Tongue (tissue), 2 donors: ENCODE data around the gene BCAS4. TPM values are rescaled to one million over a fixed set of nuclear protein-coding genes. Genes with fewer than 3 reads are reported as not detected.
A peak's percentile ranks its signal among the peaks of the same experiment; 100 is the strongest.

Source experiments
- DNase-seq: peaks from one replicate; pipeline ENCODE4 v3.0.0-alpha.2; 2015
- total RNA-seq: library from RNA; depleted of rRNA; stranded (reverse); fragments of >200 nt; gene quantifications from one replicate; pipeline ENCODE4 v1.2.3, GENCODE V29; 2014

Gene BCAS4
- total RNA-seq, 1 donor from 2014 or later, result 1.0 TPM

DNA sequence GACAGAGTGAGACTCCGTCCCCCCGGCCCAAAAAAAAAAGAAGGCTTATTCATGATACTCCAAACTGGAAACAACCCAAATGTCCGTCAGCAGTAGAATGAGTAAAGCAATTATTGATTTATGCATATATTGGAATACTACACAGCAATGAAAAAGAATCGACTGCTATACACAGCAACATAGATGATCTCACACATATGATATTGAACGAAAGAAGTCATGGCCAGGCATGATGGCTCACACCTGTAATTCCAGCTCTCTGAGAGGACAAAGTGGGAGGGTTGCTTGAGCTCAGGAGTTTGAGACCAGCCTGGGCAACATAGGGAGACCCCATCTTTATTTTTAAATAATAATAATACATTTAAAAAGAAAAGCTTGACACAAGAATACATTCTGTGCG lies 28.5 kb downstream of the BCAS4 start:
- DNase-seq, result no peak

DNA sequence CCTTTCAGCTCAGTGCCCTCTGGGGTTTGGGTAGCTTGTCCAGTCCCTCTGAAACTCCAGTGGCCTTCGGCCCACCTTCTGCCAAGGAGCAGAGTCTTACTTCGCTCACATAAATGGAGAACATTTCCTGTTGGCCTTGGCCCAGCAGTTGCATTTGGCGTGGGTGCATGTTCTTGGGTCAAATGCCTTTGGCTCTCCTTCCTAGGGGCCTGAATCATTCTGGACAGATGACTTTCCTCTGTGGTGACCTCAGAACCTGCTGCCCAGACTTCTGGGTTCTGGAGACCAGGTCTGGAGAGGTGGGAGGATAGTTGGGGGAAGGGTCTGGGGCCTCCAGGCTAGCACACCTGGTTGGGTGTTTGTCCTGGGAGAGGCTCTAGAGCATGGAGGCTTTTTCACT lies 29.3 kb downstream of the BCAS4 start:
- no peak for DNase-seq

DNA sequence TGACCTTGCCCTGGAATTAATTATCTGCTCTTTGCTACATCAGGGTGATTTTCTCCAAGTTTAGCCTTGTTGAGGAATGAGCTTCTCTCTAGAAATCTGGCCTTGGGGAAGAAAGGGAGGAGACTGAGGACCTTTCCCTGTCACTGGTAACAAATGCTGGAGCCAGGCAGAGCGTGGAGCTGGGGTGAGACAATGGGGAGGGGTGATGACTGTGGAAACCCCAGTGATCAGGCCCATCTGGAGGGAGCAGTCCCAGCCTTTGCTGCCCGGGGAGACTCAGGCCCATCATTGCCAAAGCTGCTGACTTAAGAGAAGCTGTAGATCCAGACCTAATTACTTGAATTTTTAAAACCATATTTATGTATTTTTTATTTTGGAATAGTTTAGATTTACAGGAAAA lies 31.3 kb downstream of the BCAS4 start:
- no peak for DNase-seq

DNA sequence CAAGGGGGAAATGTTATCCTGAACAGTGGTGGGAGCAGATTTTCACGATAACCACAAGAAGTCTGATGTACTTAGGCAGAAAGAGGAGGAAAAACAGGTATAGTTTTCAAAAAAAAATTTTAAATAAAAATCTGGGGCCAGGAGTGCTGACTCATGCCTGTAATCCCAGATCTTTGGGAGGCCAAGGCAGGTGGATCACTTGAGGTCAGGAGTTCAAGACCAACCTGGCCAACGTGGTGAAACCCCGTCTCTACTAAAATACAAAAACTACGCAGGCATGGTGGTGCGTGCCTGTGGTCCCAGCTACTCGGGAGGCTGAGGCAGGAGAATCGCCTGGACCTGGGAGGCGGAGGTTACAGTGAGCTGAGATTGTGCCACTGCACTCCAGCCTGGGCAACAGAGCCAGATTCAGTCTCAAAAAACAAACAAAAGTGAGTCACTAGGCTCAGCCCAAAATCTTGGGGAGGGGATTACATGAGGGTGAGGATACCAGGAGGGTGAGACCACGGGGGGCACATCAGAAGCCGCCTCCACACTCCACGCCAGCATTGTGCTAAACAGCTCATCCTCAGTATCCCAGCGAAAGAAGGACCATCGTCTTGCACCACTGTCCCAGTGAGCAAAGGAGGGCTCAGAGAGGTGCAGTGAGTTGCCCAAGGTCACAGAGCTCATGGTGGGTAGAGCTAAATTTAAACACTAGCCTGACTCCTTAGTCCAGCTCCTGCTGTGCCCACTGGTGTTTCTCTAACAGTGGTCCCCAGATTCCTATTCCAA lies 33.7 kb downstream of the BCAS4 start:
- no peak for DNase-seq

DNA sequence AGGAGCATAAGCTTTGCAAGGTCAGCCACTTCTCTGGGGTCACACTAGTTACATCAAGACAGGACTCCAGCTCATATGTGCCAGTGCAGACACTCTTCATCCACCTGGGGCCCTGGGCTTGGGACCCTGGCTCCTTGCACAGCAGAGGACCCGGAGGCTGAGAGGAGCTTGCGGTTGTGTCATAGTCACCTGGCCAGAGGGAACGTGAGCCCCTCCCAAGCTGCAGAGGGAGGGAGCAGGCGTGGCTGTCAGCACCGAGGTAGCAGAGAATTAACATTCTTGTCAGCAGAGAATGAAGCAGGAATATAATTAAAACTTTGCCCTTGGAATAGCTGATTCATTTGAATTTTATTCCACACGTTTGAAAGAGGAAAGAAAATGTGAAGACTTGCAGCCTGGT lies 36.8 kb downstream of the BCAS4 start:
- no peak for DNase-seq

DNA sequence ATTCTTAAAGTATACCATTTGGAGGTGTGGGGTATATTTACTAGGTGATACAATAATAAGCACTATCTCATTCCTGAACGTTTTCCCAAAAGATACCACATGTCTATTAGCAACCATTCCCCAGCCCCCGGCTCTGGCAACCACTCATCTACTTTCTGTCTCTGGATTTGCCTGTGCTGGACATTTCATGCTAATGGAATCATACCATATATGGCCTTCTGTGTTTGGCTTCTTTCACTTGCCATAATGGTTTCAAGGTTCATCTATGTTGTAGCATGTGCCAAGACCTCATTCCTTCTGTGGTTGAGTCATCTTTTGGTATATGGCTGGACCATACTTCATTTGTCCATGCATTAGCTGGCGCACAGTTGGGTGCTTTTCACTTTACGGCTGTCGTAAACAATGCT lies 39.7 kb downstream of the BCAS4 start:
- DNase-seq, result no peak

DNA sequence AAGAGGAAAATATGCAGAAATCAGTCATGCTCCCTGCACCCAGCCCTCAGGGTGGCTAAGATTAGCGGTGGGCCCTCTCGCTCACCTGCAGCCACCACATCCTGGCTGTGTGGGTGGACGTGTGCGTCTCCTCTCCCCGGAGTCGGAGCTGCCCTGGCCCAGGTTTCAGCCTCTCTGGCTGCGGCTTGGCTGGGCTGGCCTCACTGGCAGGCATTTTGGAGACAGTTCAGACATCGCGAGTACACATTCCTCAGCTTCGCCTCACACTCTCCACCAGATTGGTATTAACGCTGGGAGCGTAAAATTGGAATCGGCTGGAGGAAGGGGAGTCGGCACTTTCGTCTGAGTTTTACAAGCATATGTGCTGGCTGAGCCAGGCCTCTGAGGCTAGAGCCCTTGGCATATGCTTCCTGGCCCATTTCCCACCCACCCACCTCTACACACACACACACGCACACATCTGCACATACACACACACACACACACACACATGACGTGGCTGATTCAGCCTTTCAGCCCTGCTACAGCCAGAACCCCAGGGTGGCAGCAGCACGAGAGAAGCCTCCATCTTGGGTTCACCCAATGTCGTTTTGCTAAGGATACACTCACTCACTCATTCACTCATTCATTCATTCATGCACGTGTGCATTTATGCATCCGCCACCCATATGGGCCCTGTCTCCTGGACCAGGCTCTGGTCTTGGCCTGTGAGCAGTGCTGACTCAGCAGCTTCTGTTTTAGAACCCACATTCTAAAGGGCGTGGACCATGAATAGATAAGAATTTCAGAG lies 42.9 kb downstream of the BCAS4 start:
- peak; percentile 83 for DNase-seq

DNA sequence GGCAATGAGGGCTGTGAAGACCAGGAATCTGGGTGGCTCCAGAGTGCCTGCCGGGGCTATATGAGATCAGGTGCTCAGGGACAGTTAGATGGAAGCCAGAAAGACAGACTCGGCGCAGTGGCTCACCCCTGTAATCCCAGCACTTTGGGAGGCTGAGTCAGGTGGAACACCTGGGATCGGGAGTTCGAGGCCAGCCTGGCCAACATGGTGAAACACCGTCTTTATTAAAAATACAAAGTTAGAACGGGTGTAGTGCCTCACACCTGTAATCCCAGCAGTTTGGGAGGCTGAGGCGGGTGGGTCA lies 43.4 kb downstream of the BCAS4 start:
- DNase-seq, result no peak

DNA sequence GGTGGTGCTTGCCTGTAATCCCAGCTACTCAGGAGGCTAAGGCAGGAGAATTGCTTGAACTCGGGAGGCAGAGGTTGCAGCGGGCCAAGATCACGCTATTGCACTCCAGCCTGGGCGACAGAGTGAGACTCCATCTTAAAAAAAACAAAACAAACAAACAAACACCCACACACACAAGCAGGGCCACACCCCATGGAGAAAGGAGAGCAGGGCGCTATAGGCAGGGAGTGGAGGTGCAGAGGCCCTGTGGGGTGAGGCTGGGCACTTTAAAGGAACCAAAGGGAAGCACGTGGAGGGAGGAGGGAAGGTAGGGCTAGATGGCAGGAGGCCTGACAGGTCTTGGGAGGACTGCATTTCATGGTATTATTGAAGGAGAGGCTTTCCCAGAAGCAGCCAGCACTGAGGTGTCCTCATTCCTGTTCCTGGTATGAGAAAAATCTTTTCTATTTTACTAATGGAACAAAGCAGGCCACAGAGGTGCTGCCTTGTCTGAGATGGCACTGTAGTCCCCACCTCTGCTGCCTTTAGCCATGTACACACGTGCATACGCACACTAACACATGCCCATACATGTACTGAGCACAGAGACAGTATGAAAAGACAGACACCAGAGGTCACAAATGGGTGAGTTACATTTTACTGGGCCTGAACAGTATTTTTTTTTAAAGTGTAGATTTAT lies 44.0 kb downstream of the BCAS4 start:
- DNase-seq, result no peak

DNA sequence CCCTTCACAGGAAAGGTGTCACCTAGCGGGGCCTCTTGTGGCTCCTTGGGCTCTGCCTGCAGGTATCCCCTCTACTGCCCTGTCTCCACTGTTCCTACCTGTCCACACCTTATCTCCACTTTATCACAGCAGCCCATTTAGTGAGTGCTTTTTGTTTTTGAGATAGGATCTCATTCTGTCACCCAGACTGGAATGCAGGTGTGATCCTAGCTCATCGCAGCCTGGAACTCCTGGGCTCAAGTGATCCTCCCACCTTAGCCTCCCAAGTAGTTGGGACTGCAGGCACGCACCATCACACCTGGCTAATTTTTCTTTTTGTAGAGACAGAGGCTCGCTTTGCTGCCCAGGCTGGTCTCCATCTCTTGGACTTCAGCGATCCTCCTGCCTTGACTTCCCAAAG lies 48.0 kb downstream of the BCAS4 start:
- DNase-seq, result no peak

DNA sequence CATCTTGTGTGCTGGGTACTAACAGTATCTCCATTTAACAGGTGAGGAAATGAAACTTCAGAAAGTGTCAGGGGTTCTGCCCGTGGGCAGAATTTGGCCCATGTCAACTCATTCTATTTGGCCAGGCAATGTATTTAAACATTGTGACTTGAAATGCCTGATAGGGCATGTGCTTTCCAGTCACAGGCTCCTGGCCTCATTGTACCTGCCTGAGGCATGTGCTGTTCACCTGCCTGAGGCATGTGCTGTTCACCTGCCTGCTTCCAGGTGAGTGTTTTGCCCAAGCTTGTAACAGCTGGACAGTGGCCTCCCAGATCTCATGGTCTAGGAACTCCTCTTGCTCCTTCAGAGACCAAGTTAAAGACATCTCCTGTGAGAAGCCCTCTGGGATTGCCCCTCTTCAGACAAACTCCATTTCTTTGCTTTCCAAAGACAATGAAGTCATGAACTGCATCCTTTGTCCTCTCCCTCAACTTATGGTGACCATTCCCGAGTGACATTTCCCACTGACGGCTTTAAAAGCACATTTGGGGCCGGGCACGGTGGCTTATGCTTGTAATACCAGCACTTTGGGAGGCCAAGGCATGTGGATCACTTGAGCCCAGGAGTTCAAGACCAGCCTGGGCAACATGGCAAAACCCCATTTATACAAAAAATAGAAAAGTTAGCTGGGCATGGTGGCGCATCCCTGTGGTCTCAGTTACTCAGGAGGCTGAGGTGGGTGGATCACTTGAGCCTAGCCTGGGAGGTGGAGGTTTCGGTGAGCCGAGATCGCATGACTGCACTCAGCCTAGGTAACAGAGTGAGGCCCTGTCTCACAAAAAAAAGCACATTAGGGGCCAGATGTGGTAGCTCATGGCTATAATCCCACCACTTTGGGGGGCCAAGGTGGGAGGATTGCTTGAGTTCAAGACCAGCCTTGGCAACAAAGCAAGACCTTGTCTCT lies 48.7 kb downstream of the BCAS4 start:
- no peak for DNase-seq

DNA sequence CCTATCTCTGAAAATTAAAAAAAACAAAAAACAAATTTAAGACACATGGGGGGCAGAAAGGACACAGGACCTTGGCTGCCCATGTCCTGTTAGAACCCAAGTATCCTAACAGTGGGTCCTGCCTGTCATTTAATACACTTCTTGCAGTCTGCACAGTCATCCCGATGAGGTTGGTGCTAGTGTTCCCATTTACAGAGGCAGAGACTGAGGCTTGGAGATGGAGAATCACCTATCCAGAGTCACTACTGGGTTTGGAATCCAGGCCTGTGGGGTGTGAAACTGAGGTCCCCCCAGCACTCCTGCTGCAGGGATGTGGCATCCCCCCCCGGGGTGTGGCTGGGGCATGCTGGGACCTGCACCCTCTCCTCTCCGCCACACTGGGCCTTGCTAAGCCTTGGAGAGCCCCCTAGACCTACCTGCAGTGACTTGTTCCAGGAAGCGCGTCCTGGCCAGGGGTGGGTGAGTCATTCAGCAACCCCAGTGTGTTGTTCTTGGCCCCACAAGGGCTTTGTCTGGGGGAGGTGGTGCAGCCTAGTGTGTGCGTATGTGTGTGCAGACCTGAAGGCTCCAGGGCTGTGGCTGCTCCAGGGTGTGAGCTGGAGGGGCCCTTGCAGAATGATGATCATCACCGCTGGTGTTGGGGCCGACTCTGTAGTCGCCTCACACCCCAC lies 49.7 kb downstream of the BCAS4 start:
- peak; percentile 48 for DNase-seq

DNA sequence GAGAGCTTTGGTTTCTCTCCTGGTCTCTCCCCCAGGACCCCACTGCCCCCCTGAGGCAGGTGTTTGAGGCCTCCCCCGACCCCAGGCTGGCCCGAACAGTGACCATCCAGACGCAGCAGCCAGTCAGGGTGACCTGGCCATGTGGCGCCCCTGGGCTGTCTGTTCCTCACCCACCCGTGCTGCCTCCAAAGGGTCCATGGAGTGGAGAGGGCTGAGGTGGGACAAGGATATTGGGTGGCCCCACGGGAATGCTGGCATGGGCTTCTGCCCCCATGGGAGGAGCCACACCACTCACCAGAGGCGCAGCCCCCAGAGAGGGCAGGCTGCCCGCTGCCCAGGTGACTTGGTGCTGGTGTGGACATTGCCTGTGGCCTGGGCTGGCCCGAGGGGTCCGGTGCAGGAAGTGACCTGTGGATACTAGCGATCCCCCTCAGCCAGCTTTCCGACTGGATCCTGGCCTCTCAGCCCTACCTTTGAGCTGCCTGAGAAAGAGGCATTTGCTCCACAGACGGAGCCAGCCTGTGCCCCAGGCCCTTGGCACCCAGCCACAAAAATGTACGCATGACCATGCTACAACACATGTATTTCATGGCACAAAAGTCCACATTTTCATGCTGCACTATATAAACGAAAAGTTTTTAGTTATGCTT lies 50.8 kb downstream of the BCAS4 start:
- peak; percentile 62 for DNase-seq

DNA sequence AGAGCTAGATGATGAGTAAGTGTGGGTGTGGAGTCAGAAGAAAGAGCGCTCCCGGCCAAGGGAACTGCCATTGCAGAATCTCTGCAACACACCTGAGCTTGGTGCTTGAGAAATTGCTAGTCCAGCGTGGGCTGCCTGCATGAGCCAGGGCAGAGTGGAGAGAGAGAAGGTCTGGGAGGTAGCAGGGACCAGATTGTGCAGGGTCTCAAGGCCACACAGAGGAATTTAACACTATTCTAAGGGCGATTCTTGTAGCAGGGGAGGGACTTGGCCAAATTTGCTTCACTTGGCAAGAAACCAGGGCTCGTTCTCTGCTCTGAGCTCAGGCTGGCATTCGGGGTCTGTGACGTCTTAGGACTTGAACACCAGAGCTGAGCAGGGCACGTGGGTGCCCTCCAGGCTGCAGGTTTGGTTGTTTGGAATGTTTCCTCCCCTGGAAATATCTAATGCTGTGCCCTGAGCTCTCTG lies 53.5 kb downstream of the BCAS4 start:
- DNase-seq, result peak; percentile 81

DNA sequence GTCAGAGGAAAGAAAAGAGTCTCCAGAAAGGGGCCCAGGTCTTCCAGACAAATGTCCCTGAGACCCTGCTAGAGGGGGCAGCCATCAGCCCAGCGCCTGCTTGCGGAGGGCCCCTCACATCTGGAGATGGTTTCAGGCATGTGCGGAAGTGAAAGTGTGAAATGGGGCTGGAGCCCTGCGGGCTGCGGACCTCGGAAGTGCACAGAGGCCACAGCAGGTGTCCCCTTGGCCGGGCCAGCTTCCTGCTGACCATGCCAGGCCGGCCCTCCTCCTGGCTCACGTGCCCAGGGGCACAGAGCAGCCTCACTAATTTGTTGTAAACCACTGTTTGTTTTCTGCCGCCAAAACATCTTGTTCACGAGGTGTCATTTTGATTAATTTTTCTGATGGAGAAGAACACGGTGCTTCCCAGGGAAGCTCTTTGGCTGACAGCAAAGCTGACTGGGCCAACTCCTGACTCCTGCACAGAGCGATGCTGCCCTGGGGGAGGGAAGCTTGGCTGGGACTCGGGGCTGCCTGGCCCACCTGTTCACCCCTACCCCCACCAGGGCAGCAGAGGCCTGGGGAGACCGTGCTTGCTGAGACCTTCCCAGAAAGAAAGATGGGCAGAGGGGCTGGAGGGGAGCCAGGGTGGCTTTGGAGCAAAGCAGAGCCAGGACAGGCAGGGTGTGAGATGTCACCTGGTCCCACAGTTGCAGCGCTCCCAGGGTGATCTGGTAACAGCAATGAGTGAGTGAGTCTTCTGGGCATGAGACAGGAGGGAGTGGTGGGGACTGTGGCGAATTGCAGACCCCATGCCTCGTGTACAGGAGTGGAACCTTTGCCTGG lies 54.2 kb downstream of the BCAS4 start:
- DNase-seq, result peak; percentile 45

DNA sequence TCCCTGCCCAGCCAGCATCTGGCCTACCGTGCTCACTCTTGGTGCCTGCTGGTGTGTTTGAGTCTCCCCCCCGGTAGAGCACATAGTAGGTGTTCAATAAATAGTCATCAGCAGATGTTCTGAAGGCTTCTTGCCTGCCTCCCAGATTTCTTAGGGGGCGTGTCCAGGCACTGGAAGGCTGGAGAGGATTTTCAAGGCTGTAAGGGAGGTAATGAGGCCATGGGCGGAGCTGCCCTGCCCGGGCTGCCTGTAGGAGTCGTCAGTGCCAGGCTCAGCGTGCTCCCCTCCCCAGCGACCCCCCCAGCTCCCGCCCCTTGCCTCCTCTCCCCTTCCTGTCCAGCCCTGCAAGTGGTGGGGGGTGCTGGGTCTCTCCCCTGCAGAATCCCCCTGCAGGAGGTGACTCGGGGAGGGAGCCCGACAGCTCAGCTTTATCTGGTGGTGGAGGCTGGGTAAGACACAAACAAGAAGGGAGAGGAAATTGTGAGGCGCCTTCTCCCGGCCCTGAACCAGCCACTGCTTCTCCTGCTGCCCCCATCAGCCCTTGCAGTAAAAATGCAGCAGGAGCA lies 55.9 kb downstream of the BCAS4 start:
- DNase-seq, result no peak

DNA sequence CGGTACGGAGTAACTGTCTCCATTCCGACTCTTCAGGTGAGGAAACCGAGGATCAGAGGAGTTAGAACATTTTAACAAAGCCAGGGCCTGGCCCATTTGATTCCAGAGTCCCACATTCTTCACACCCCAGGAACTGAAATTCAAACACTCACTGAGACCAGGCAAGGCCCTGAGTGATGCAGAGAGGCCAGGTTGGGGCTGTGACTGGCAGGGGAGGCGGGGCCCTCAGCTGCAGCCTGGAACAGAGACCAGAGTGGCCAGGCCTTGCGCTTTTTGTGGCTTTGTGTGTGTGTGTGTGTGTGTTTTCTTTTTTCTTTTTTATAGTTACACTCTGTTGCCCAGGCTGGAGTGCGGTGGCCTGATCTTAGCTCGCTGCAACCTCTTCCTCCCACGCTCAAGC lies 57.2 kb downstream of the BCAS4 start:
- no peak for DNase-seq

DNA sequence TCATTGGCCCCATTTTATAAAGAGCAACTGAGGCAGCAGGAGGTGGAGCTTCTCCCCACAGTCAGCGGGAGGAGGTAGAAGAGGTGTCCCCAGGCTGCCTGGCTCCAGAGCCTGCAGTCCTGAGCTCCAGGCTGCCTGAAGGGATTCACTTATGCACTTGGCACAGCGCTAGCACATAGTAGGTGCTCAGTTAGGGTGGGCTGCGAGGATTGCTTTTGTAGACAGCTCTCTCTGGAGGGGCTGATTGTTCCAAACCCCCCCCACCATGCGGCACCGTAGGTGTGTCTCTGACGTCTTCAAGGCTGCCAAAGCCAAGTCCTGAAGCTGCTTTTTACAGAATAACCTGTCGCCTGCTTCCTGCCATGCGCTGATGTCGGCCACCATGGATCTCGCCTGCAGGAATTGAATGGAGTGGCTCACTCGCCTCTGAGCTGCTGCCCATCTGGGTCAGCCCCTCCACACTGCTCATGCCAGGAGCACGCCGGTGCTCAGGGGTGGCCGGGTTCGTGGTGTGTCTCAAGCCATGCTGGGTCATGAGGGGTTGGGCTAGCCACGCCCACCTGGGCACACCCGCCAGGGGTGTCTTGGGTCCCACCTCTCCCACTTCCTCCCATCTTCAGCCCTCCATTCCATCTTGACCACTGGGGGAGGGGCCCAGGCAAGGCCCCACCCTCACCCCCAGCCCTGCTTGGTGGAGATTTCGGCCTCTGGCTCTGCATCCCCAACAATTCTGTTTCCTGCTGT lies 59.8 kb downstream of the BCAS4 start:
- no peak for DNase-seq
